Erythroblast (primary cell): ENCODE results near the gene CACNA1C.

Experiments used
- DNase-seq, 2 experiments: peaks; one replicate each; lab custom pipeline; 2025; lab: John Stamatoyannopoulos, UW
- GATA1 ChIP-seq: IDR thresholded peaks from 2 replicates; pipeline ENCODE4 v1.6.1; 2011; ENCODE audit warnings: low read depth, mild to moderate bottlenecking, control low read depth, low read length, moderate library complexity
- POLR2A ChIP-seq: IDR thresholded peaks from 2 replicates; pipeline ENCODE4 v1.6.1; 2011; ENCODE audit warnings: mild to moderate bottlenecking, low read length

CACNA1C gene

DNA sequence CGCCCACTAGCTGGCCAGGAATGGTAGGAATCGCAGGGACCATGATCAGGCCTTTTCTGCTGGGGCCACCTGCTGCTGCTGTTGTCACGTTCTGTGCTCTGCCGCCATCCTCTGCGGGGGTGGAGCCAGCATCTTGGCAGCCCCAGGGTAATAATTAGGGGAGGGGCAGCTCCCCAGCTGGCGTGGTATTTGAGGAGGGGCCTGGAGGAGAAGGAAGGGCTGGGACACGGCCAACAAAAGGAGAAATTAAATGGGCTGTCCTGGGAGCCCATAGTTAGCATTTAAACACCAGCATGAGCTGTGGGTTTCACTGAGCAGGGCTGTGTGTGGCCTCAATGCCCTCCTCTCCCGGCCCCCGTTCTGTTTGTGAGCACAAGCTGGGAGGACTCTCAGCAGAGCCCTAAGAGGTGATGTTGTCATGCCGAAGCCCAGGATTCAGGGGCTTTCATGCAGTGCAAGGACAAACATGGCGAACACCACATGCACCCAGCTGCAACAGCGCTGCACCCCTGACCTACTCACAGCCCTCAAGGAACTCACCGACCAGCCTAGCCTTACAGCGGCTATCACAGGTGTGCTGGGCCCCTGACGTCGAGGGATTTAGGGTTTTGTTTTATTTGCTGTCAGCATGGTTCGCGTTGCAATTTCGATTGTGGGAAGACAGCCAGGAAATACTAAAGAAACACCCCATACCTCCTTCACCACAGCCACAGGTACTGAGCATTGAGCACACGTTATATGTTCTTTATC is 324.3 kb downstream of the CACNA1C start:
- TF ChIP-seq GATA1 (no peak), POLR2A (no peak)
- DNase-seq: no peak

- TF ChIP-seq POLR2A (no peak), GATA1 (no peak)
- no peak for DNase-seq
Measured at GRCh38 chr12:2378835-2379330, 326.1 kb downstream of the CACNA1C start.

DNA sequence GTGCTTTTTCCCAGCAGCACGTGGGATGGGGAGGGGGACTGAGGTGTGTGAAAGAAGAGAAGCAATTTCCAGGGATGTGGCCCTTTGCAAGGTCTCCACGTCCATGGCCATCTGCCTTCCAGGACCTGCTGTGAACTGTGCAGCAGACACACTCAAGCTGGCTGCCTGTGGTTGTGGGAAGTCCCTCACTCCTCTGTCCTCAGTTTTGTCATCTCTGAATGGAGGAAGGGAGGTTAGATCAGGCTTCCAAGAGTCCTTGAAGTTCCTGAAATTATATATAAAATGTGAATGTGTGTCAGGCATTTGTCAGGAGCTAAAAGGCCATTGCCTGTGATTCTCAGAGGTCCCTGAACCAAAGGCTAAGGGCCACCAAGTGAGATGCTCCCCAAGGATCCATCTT is 328.2 kb downstream of the CACNA1C start:
- DNase-seq: no peak
- TF ChIP-seq GATA1 (no peak), POLR2A (no peak)

- no peak for DNase-seq
- TF ChIP-seq POLR2A: no peak
- no peak for TF ChIP-seq GATA1
Measured at GRCh38 chr12:2382370-2383155, 329.8 kb downstream of the CACNA1C start.

DNA sequence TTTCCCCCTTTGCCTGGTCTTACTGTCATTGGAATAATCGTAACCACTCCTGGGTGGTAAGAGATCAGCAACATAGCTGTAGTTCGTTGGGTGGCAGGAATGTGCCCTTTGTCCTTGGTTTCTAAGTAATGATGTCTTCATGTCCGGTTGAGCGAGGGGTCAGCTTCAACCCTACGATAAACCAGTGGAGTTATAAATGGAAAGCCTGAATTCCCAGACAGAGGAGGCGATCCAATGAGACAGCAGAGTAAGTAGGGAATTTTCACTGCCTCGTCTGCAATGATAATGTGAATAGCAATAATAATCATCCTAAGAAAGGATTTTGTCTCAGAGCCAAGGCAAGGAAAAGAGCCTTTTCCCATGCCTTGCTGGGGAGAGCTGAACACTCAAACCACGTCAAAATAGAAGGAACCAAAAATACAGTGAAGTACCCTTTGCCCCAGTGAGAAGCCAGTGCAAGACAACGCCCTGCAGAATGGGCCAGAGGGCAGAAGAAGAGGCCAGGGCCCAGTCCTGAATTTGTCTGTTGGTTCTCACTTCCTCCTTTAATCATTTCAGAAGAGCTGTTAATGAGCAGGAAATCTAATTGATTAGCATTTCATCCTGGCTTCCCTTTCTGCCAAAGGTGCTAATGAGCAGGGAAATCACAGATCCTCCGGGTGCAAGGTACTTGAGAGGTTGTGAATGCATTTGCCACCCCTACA is 330.7 kb downstream of the CACNA1C start:
- no peak for DNase-seq
- TF ChIP-seq GATA1: no peak
- no peak for TF ChIP-seq POLR2A

DNA sequence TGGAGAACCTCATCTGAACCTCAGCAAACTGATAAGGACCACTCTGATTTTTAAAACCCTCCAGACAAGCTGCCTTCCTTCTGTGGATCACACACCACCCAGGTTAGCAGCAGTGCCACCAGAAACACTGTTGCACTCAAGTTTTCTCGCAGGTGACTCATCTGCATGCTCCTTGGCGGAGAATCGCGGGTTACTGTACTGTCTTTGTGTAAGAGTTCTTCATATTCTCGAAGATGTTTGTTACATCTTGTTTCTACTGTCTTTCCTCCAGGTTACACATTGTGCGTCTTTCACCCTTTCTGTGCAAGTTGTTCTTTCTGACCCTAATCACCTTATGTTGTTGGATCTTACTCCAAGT is 331.2 kb downstream of the CACNA1C start:
- DNase-seq: no peak
- no peak for TF ChIP-seq POLR2A
- no peak for TF ChIP-seq GATA1

DNA sequence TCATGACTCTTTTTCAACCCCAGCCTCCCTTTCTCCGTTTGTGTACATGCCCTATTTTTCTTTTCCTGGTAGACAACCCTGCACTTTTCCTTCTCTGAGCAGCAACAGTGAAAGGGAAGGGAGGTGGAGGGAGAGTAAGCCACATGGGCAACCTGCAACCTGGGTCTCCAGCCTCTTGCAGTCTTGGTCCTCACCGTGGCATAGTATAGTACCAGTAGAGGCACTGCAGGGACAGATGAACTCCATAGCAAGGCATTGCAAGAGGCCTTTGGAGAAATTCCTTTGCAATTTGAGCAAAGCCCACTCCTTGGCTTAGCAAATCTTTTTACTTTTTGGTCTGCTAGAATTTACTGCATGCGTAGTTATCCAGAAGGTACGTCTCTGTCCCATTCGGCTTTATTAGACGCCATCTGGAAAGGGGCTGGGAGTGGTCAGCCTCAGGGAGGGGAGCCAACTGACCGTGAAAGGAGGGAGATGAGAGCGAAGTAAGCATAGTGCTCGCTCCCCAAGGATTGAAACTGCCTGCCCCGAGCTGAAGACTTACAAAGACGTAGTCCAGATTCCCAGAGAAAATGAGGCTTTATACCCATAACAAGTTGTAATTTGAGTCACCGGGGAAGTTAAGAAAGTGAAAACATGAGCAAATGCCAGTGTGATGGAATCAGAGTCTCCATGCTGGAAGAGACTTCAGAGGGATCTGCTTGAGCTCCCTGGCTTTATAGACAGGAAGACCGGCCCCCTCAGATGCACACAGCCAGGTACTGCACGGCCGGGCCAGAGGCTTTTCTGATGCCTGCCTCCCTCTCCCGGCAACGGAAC is 332.0 kb downstream of the CACNA1C start:
- no peak for DNase-seq
- TF ChIP-seq GATA1: no peak
- no peak for TF ChIP-seq POLR2A

DNA sequence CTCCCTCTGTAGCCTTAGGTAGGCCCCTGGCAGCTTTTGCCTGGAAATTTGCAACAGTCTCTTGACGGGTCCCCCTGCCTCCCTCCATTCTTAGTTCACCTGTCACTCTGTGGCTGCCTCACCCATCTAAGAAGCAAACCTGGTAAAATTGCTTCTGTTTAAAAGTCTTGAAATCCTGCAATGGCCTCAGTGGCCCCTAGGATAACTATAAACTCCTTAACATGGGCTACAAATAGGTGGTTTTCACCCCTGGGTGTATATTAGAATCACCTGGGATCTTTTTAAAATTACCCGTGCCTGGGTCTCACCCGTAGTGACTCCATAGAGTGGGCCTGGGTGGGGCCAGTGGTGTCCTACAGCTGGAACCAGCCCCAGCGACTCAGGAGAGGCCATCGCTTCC is 332.7 kb downstream of the CACNA1C start:
- DNase-seq: no peak
- TF ChIP-seq GATA1: no peak
- no peak for TF ChIP-seq POLR2A

- DNase-seq: no peak
- no peak for TF ChIP-seq POLR2A
- no peak for TF ChIP-seq GATA1
Measured at GRCh38 chr12:2386566-2386965, 333.8 kb downstream of the CACNA1C start.

GRCh38 chr12:2387103-2387834 is 334.5 kb downstream of the CACNA1C start:
- no peak for DNase-seq
- TF ChIP-seq GATA1: no peak
- TF ChIP-seq POLR2A: no peak

DNA sequence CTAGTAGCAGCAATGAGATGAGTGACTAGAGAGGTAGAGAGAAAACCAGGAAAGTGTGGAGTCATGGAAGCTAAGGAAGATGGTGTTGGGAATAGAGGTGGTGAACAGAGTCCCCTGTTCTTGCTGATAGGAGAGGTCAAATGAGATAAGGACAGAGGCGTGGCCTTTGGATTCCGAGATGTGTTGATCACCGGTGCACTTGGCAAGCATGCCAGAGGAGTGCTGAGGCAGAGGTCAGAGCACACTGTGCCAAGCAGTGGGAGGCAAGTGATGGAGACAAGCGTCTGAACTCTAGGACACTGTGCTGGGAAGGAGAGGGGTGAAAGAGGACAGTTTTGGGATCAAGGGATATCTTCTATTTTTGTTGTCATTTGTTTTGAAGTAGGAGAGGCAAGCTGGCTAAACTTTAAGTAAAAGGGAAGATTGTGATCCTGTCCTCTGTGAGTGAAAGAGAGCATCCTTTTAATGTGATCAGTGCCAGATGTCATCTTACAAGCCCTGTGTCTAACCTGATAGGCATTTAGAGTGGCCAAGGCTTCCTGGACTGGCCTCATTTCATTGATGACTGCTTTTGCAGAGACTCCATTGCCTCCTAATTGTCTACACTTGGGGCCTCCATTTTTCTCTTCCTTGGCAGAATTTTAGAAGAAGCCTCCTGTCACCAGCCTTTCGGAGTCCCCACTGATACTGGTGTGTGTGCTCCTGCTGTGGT is 336.4 kb downstream of the CACNA1C start:
- DNase-seq: no peak
- TF ChIP-seq POLR2A (no peak), GATA1 (no peak)

GRCh38 chr12:2390133-2390532 is 337.3 kb downstream of the CACNA1C start:
- no peak for TF ChIP-seq GATA1
- TF ChIP-seq POLR2A: no peak

More at GRCh38 chr12:2390133-2390532, 337.3 kb downstream of the CACNA1C start:
- DNase-seq: no peak
